Measurements from ENCODE around the gene CKMT2. TPM values are rescaled to one million over a fixed set of nuclear protein-coding genes. Genes with fewer than 3 reads are reported as not detected.

CKMT2 gene
- total and polyA plus RNA-seq, 2 of the 8 experiments (the other 6 are each of a cell fraction or from before 2014, with no cell fraction given), result 2.4 to 5.0 TPM

DNA sequence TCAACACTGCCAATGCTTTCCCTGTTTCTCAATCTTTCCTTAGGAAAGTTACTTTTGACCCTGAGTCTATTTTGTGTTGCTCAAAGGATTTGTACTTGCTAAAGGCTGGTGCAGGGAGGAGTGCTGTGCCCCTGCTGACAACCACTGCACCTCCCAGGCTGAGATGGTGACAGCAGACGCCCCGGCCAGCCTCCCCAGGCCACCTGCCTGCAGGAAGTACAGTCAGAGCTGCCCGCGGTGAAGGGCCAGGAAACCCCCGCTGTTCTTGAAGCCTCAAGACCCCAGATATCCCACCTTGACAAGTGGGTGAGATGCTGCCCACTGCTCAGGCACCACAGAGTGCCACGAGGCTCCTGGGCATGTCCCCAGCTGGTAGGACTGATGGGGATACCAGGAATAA, 44.2 kb upstream of the CKMT2 start:
- no peak overlapping the region for H2BK120ac ChIP-seq (replicated peaks; ENCODE audit: low read depth, low read length)
- H3K36me3 ChIP-seq (ENCODE audit: control insufficient read depth in 2 of 4, insufficient read depth in 4 of 4, low read length in 3 of 4), result no peaks in the 10 kb centered on the region
- no peak overlapping the region for H4K91ac ChIP-seq (replicated peaks; ENCODE audit: insufficient read length, low read length)
- H2BK20ac ChIP-seq (ENCODE audit: low read length), result no peak overlapping the region
- H2BK5ac ChIP-seq (ENCODE audit: low read depth, low read length), result no peak overlapping the region
- H3K23me2 ChIP-seq (ENCODE audit: low read depth, low read length), result no peaks in the 10 kb centered on the region; the same call in 1 of the 2 replicates
- ChIA-PET POLR2A (ENCODE audit: partially characterized antibody) (no interaction called here), CTCF (ENCODE audit: partially characterized antibody) (interaction anchor here (0.6 to 1.6 kb wide), 4 partner anchors 13 to 82 kb away, joined by 3 to 6 read pairs (median 3); no protein-coding TSS in a partner anchor)
- DNase-seq (ENCODE audit: low read depth in 1 of 2, low spot score in 2 of 2) (no peak), FAIRE-seq (no peak)
- H3K27me3 ChIP-seq (replicated peaks in 1 of 4; ENCODE audit: control insufficient read depth in 3 of 4, extremely low read depth in 1 of 4, insufficient read depth in 3 of 4, low read length in 3 of 4), result no peaks in the 10 kb centered on the region
- no peak overlapping the region for H2BK15ac ChIP-seq (ENCODE audit: low read length)
- no peak overlapping the region for H4K5ac ChIP-seq (ENCODE audit: insufficient read length, low read depth, low read length)
- no peak overlapping the region for H2AK5ac ChIP-seq (ENCODE audit: low read depth, low read length)
- no peak overlapping the region for H2BK12ac ChIP-seq (ENCODE audit: low read depth, low read length)
- no peak overlapping the region for H3K4me3 ChIP-seq (ENCODE audit: extremely low read depth in 1 of 4, insufficient read depth in 2 of 4, low read depth in 3 of 4, low read length in 4 of 4)
- H3K14ac ChIP-seq (ENCODE audit: insufficient read length), result no peak overlapping the region
- H3K18ac ChIP-seq (ENCODE audit: extremely low read depth, low read length), result no peak overlapping the region
- no peaks in the 10 kb centered on the region for H3K79me1 ChIP-seq (ENCODE audit: low read depth, low read length)
- WGBS, 2 experiments (ENCODE audit: extremely low coverage in 1 of 2, insufficient coverage in 1 of 2, insufficient read length in 1 of 2, insufficient replicate concordance in 2 of 2, low coverage in 1 of 2, low lambda C conversion rate in 2 of 2, missing lambda C conversion rate in 1 of 2), result 75% methylated on average over 6 of the region's 6 CpGs; no CpG with 5 or more reads in 1 of the 2 experiments
- H3K23ac ChIP-seq (ENCODE audit: insufficient read length), result no peak overlapping the region
- H4K20me1 ChIP-seq (replicated peaks in 1 of 2; ENCODE audit: control insufficient read depth in 1 of 2, insufficient read depth in 2 of 2, low read length in 2 of 2), result no peaks in the 10 kb centered on the region
- peaks cover 0 to 4% (median 1%) of the 10 kb centered on the region in 4 experiments; a peak in 3 of 7 replicates for H3K4me1 ChIP-seq (replicated peaks in 1 of 4; ENCODE audit: control insufficient read depth in 3 of 4, insufficient read depth in 4 of 4, low read length in 3 of 4)
- H2AFZ ChIP-seq (ENCODE audit: low read length), result no peak overlapping the region
- no peak overlapping the region for H3K4ac ChIP-seq (replicated peaks; ENCODE audit: insufficient read length, low read depth, low read length)
- H3K79me2 ChIP-seq (ENCODE audit: control insufficient read depth in 1 of 2, insufficient read depth in 2 of 2, low read length in 2 of 2), result no peaks in the 10 kb centered on the region
- H3K27ac ChIP-seq (ENCODE audit: low read depth, low read length), result no peak overlapping the region
- TF ChIP-seq TAF7 (optimal IDR thresholded peaks at IDR 0.05; ENCODE audit: borderline replicate concordance, low read depth, low read length), result no peak
- no peak for TF ChIP-seq SRF (IDR thresholded peaks at IDR 0.05; ENCODE audit: low read depth, low read length)
- TF ChIP-seq CHD2 (IDR thresholded peaks at IDR 0.05; ENCODE audit: low read length), result no peak
- no peak for TF ChIP-seq KDM4A (IDR thresholded peaks at IDR 0.05; ENCODE audit: low read depth, low read length, severe bottlenecking)
- no peak for TF ChIP-seq CREB1 (IDR thresholded peaks at IDR 0.05)
- TF ChIP-seq PHF8 (conservative IDR thresholded peaks at IDR 0.05; ENCODE audit: low read depth, low read length), result no peak
- TF ChIP-seq E2F6 (IDR thresholded peaks at IDR 0.05), result no peak
- TF ChIP-seq, protein P1, sequence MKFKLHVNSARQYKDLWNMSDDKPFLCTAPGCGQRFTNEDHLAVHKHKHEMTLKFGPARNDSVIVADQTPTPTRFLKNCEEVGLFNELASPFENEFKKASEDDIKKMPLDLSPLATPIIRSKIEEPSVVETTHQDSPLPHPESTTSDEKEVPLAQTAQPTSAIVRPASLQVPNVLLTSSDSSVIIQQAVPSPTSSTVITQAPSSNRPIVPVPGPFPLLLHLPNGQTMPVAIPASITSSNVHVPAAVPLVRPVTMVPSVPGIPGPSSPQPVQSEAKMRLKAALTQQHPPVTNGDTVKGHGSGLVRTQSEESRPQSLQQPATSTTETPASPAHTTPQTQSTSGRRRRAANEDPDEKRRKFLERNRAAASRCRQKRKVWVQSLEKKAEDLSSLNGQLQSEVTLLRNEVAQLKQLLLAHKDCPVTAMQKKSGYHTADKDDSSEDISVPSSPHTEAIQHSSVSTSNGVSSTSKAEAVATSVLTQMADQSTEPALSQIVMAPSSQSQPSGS (IDR thresholded peaks at IDR 0.05; ENCODE audit: low read length), result no peak
- TF ChIP-seq GTF2F1 (IDR thresholded peaks at IDR 0.05; ENCODE audit: borderline replicate concordance, low read depth, low read length), result no peak
- TF ChIP-seq JUND (IDR thresholded peaks at IDR 0.05; ENCODE audit: low read length), result no peak
- no peak for TF ChIP-seq EP300 (IDR thresholded peaks at IDR 0.05; ENCODE audit: borderline replicate concordance in 1 of 2, low read depth in 2 of 2, low read length in 2 of 2)
- TF ChIP-seq KDM5A (IDR thresholded peaks at IDR 0.05; ENCODE audit: low read length), result no peak
- no peak overlapping the region for H3K4me2 ChIP-seq (ENCODE audit: insufficient read depth in 1 of 2, low read depth in 2 of 2, low read length in 2 of 2)
- H3K56ac ChIP-seq (replicated peaks; ENCODE audit: insufficient read length, low read depth, low read length), result no peak overlapping the region
- no peaks in the 10 kb centered on the region for H3K9me3 ChIP-seq (ENCODE audit: insufficient read depth in 2 of 2, low read depth in 1 of 2, low read length in 1 of 2)
- H4K8ac ChIP-seq (ENCODE audit: extremely low read depth, insufficient read depth, low read length), result no peak overlapping the region
- H3K9ac ChIP-seq (replicated peaks in 1 of 4; ENCODE audit: extremely low read depth in 1 of 4, low read depth in 3 of 4, low read length in 3 of 4), result no peak overlapping the region

Data from H1 (cell line).